Neural cell (in vitro differentiated cells): ENCODE data around the gene SH3BGRL2. TPM values are rescaled to one million over a fixed set of nuclear protein-coding genes. Genes with fewer than 3 reads are reported as not detected.

Experiments used
- H2AFZ ChIP-seq: fragments of 200-600, 300-800 bp; sonication (generic), shearing (Covaris generic); 2 replicates; pipeline ENCODE4 v1.6.0; 2014; ENCODE audit warnings: low read depth, mild to moderate bottlenecking, antibody characterized with exemption, low read length, moderate library complexity
- H3F3A ChIP-seq: fragments of 200-600 bp; shearing (Covaris generic); 2 replicates; pipeline ENCODE4 v1.6.1; 2016; ENCODE audit warnings: mild to moderate bottlenecking, moderate library complexity, mixed read lengths, antibody characterized with exemption, low read length; ENCODE audit not compliant: insufficient read depth, poor library complexity, severe bottlenecking
- H3K27ac ChIP-seq: fragments of 200-600, 300-800 bp; sonication (generic), shearing (Covaris generic); 2 replicates; pipeline ENCODE4 v1.5.1; 2014; ENCODE audit warnings: mild to moderate bottlenecking, low read length, moderate library complexity
- H3K27me3 ChIP-seq: fragments of 300-800, 200-600 bp; sonication (generic), shearing (Covaris generic); 2 replicates; pipeline ENCODE4 v1.6.0; 2014; ENCODE audit warnings: mild to moderate bottlenecking, low read depth, low read length, moderate library complexity; ENCODE audit not compliant: insufficient read depth
- H3K36me3 ChIP-seq: fragments of 300-800, 200-600 bp; sonication (generic), shearing (Covaris generic); 2 replicates; pipeline ENCODE4 v1.5.1; 2014; ENCODE audit warnings: mild to moderate bottlenecking, antibody characterized with exemption, low read length, moderate library complexity; ENCODE audit not compliant: insufficient read depth
- H3K4me2 ChIP-seq: fragments of 300-800, 200-600 bp; sonication (generic), shearing (Covaris generic); 2 replicates; pipeline ENCODE4 v1.6.0; 2014; ENCODE audit warnings: mild to moderate bottlenecking, low read length
- H3K4me3 ChIP-seq: fragments of 300-800, 200-600 bp; sonication (generic), shearing (Covaris generic); 2 replicates; pipeline ENCODE4 v1.5.1; 2014; ENCODE audit warnings: mild to moderate bottlenecking, low read length, moderate library complexity
- H3K79me2 ChIP-seq: fragments of 200-600 bp; shearing (Covaris generic); replicated peaks from 2 replicates; pipeline ENCODE4 v1.6.0; 2014; ENCODE audit warnings: mild to moderate bottlenecking, low read length, moderate library complexity; ENCODE audit not compliant: insufficient read depth
- H3K9ac ChIP-seq: fragments of 300-800, 200-600 bp; sonication (generic), shearing (Covaris generic); 2 replicates; pipeline ENCODE4 v1.6.1; 2016; ENCODE audit warnings: mild to moderate bottlenecking, low read length, mixed read lengths
- H3K9me2 ChIP-seq: fragments of 200-600 bp; shearing (Covaris generic); 2 replicates; pipeline ENCODE4 v1.6.1; 2016; ENCODE audit warnings: mild to moderate bottlenecking, low read length, mixed read lengths; ENCODE audit not compliant: insufficient read depth
- H3K9me3 ChIP-seq: fragments of 200-600, 300-800 bp; sonication (generic), shearing (Covaris generic); 2 replicates; pipeline ENCODE4 v1.6.1; 2016; ENCODE audit warnings: mild to moderate bottlenecking, mixed run types, low read length, moderate library complexity, mixed read lengths
- H4K20me1 ChIP-seq: fragments of 200-600 bp; shearing (Covaris generic); 2 replicates; pipeline ENCODE4 v1.6.1; 2016; ENCODE audit warnings: mild to moderate bottlenecking, mixed run types; ENCODE audit not compliant: insufficient read depth
- CTCF ChIP-seq: fragments of 450-650 bp; IDR thresholded peaks from 2 replicates; pipeline ENCODE4 v1.5.1; 2014; ENCODE audit warnings: antibody characterized with exemption, mild to moderate bottlenecking, moderate library complexity; ENCODE audit not compliant: poor library complexity, severe bottlenecking
- EP300 ChIP-seq: fragments of 450-650 bp; conservative IDR thresholded peaks from 2 replicates; pipeline ENCODE4 v1.6.1; 2014; ENCODE audit warnings: antibody characterized with exemption, mild to moderate bottlenecking, moderate library complexity; ENCODE audit not compliant: poor library complexity, severe bottlenecking
- EZH2 ChIP-seq: fragments of 200-600, 300-800 bp; shearing (Covaris generic), sonication (generic); IDR thresholded peaks from 2 replicates; pipeline ENCODE4 v1.6.1; 2014; ENCODE audit warnings: antibody characterized with exemption, low read length, borderline replicate concordance, mild to moderate bottlenecking; ENCODE audit not compliant: insufficient read depth, poor library complexity, severe bottlenecking
- MXI1 ChIP-seq: fragments of 450-650 bp; conservative IDR thresholded peaks from 2 replicates; pipeline ENCODE4 v1.6.1; 2014; ENCODE audit warnings: antibody characterized with exemption, mild to moderate bottlenecking; ENCODE audit not compliant: poor library complexity, severe bottlenecking
- POLR2AphosphoS5 ChIP-seq: IDR thresholded peaks from 2 replicates; pipeline ENCODE4 v1.6.1; 2012
- RAD21 ChIP-seq: fragments of 450-650 bp; conservative IDR thresholded peaks from 2 replicates; pipeline ENCODE4 v1.6.1; 2014; ENCODE audit warnings: antibody characterized with exemption, mild to moderate bottlenecking, moderate library complexity
- REST ChIP-seq: IDR thresholded peaks from 2 replicates; pipeline ENCODE4 v1.6.1; 2012; ENCODE audit warnings: borderline replicate concordance
- SMC3 ChIP-seq: fragments of 450-650 bp; conservative IDR thresholded peaks from 2 replicates; pipeline ENCODE4 v1.6.1; 2014; ENCODE audit warnings: antibody characterized with exemption, mild to moderate bottlenecking, moderate library complexity; ENCODE audit not compliant: poor library complexity
- TAF1 ChIP-seq: IDR thresholded peaks from 2 replicates; pipeline ENCODE4 v1.6.1; 2012; ENCODE audit warnings: low read depth
- polyA plus RNA-seq: library from polyadenylated mRNA; depleted of rRNA; stranded (reverse); fragments of >200 nt; gene quantifications from 2 replicates; pipeline ENCODE4 v1.2.3, GENCODE V29; 2014

SH3BGRL2 gene
- polyA plus RNA-seq, 1 donor from 2014 or later: 25.3 TPM

GRCh38 chr6:79640146-79641111 lies 9.3 kb downstream of the SH3BGRL2 start:
- Histone ChIP-seq H3K79me2 (peaks cover 58% of the 10 kb centered on the region), H3K36me3 (no peaks in the 10 kb centered on the region), H3K9me3 (no peaks in the 10 kb centered on the region), H2AFZ (no peak overlapping the region), H3K4me3 (no peak overlapping the region), H3K9me2 (no peaks in the 10 kb centered on the region), H4K20me1 (no peaks in the 10 kb centered on the region), H3K9ac (no peak overlapping the region), H3K27ac (no peak overlapping the region), H3K27me3 (no peaks in the 10 kb centered on the region), H3K4me2 (no peak overlapping the region), H3F3A (no peaks in the 10 kb centered on the region)
- TF ChIP-seq REST (no peak), SMC3 (no peak), TAF1 (no peak), CTCF (no peak), MXI1 (no peak), EP300 (no peak), POLR2AphosphoS5 (no peak), EZH2 (no peak), RAD21 (no peak)

GRCh38 chr6:79646006-79646405 lies 14.9 kb downstream of the SH3BGRL2 start:
- H3K9ac ChIP-seq: no peak overlapping the region
- no peaks in the 10 kb centered on the region for H3K36me3 ChIP-seq
- H3K4me2 ChIP-seq: no peak overlapping the region
- H2AFZ ChIP-seq: no peak overlapping the region
- no peaks in the 10 kb centered on the region for H3K9me3 ChIP-seq
- peaks cover 23% of the 10 kb centered on the region for H3K79me2 ChIP-seq
- no peak overlapping the region for H3K27ac ChIP-seq
- no peaks in the 10 kb centered on the region for H3F3A ChIP-seq
- TF ChIP-seq CTCF (no peak), MXI1 (no peak), RAD21 (no peak), SMC3 (no peak), EZH2 (no peak), EP300 (no peak), POLR2AphosphoS5 (no peak), REST (no peak), TAF1 (no peak)
- no peak overlapping the region for H3K4me3 ChIP-seq
- H3K9me2 ChIP-seq: no peaks in the 10 kb centered on the region
- H3K27me3 ChIP-seq: no peaks in the 10 kb centered on the region
- H4K20me1 ChIP-seq: no peaks in the 10 kb centered on the region
